NCI-H2171 treated with DMSO at 0.1 percent for 48 hours (cell line): ENCODE measurements around the gene LTBP1.
"Not testable (repeated sequence)": the region's sequence is repeated elsewhere in the genome, so short reads cannot be mapped to it uniquely, and the experiment has no call there.

Experiments
- DNase-seq: peaks from one replicate; lab custom pipeline; 2025; lab: John Stamatoyannopoulos, UW

The LTBP1 gene

DNA sequence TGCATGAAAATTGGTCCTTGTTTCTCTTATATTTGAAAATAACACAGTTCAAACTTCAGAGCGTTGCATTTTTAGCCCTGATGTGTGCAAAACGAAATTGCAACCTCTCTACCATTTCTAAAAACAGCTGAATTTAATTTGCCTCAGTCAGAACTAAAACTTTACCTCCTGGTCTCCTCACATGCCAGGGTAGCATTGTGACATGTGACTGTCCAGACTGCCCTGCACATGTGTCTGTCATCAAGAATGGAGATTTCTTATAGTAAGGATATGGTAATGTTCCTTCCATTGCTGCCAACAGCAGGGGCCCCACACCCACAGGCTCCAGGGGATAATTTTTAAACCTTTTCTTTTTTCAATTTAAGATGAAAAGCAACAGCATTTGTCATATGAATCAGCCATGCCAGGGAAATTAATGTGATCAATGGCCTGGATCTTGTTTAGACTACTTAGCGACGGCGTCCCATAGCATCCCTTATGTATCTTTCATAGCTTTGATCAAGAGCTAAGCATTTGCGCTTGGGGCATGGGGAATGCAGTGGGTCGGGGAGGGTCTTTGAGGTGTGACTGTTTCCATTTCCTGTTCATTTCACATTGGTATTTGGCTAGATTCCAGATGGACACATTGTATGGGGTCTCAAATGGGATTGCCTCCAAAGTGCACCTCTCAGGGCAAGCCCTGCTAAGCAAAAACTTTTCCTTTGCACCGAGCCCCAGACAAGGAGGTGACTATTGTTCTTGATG is 437.3 kb downstream of the LTBP1 start:
- DNase-seq, result no peak

DNA sequence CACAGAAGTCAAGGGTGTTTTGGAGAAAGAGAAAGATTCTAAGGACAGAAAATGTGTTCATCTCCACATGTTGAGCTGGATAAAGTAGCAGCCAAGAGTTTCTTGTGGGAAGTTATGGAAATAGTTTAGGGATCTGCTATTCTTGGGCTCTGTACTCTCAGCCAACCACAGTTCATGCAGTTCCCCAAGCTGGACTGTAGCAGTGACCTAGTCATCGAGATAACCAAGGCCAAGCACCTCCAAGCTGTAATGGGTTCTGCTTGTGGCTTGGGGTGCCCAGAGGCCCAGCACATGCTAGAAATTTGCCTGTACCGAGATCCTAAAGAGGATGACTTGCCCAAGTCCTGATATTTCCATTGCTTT is 437.8 kb downstream of the LTBP1 start:
- no peak for DNase-seq

DNA sequence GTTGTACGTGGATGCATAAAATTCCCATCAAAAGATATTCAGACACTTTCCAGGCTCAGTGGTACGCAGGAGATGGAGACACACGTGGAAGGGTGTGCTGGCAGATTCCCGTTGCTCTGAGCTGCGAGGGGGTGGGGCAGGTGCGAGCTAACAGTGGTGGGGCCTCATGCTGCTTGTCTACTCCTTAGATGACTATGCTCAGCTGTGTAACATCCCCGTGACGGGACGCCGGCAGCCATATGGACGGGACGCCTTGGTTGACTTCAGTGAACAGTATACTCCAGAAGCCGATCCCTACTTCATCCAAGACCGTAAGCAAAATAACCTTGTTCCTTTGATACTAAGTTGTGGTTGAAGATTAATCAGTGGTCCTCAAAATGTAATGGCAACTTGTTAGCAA is 442.2 kb downstream of the LTBP1 start:
- DNase-seq, result no peak

DNA sequence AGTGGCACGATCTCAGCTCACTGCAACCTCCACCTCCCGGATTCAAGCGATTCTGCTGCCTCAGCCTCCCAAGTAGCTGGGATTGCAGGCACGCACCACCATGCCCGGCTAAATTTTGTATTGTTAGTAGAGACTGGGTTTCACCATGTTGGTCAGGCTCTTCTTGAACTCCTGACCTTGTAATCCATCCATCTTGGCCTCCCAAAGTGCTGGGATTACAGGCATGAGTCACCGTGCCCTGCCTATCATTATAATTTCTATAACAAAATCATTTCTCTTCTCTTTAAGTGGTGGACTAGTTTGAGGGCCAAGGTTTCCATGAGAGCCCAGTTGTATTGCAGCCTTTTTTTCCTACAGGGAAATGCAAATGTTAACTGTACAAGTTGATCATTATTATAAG is 442.9 kb downstream of the LTBP1 start:
- not testable (repeated sequence) for DNase-seq

DNA sequence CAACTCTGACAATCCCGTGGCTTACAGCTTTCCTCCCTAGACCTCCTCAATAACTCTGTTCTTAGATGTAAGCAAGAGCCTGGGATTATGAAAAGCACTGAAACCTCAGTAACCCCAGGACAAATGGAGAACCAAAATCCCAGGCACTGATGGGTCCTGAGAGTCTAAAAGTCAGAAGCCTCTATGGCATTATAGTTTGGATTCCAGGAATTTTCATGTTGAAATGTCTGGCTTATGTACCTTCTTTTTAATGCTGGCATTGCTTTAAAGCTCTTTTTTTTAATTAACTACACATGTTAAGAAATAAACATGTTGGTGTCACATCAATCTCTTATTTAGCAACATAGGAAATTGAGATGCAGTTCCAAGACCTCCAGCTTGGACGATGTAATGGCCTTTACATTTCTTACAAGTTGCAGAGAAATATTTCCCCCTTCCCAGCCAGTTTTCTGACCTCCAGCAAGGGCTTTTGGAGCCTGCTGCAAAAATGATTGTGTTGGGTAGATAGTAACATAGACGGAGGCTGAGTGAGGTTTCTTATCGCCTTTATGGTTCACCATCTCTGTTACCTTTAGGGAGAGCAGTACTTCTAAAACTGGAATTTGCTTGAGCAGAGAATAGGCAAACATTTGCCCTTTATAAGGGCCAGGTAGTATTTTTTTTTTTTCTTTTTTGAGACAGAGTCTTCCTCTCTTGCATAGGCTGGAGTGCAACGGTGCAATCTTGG is 444.9 kb downstream of the LTBP1 start:
- DNase-seq, result no peak

DNA sequence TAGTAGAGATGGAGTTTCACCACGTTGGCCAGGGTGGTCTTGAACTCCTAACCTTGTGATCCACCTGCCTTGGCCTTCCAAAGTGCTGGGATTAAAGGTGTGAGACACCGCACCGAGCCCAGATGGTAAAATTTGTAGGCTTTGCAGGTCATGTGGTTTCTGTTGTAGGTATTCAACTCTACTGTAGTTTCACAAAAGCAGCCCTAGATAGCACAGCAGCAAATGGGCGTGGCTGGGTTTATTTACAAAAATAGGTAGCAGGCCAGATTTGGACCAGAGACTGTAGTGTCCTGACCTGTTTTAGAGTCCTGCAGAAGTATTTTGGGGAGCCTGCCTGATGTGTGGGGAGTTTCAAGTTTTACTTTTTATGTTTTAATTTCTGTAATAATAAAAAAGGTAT is 445.6 kb downstream of the LTBP1 start:
- no peak for DNase-seq

DNA sequence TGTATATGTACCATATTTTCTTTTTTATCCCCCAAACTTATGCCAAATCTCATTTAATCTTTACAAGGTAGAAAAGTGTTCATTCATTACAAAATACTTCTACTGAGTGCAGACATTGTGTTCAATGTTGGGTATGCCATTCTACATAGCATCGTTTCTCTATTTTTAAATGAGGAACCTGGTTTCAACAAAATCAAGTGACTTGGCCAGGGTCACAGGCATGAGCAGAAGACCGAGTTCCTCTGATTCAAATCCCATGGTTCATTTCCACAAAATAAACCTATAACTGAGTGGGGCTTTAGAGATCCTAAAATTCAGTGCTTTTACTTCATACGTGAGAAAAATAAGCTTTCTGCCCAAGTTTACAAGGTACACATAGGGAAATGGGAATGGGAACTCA is 448.3 kb downstream of the LTBP1 start:
- DNase-seq, result no peak

DNA sequence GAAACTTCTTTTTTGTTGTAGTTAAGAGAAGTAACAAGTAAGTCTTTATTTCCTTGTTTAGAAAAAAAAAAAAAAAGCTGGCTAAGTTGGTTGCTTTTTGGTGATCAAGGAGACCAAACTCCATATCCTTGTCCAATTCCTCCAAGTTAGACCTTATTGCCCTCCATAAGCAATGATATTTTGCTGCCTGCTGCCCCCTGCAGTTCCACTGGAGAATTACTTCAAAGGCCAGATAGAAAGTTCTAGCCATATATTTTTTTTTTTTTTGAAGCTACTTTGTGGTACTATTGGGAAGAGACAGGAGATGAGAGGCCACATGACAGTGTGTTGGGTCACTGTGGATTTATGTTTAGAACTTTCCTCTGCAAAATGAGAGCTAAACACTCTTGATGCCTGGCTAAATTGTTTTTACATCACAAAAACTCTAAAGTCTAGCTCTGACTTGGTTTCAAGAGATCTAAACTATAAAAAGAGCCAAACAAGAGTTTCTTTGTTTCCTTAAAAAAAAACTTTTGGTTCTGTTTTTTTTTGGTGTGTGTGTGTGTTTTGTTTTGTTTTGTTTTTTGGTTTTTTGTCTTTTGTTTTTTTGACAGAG is 449.0 kb downstream of the LTBP1 start:
- DNase-seq, result peak; percentile 32

DNA sequence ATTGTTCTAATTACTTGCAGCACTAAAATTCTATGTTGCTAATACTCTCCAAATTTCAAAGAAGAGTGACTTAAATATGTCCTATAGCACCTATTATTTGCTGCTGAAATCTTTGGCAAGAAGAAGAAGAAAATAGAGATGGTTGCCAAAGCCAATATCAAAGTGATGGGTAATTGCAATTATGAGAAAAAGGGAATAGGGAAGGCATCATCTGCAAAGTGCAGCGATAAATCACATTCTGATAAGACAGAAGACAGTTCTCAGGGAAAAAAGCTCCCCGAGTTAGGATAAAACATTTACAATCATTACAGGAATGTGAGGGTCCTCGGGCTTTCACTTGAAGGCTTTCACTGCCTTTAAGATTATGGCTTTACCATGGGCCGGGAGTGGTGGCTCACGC is 457.6 kb downstream of the LTBP1 start:
- DNase-seq, result no peak

DNA sequence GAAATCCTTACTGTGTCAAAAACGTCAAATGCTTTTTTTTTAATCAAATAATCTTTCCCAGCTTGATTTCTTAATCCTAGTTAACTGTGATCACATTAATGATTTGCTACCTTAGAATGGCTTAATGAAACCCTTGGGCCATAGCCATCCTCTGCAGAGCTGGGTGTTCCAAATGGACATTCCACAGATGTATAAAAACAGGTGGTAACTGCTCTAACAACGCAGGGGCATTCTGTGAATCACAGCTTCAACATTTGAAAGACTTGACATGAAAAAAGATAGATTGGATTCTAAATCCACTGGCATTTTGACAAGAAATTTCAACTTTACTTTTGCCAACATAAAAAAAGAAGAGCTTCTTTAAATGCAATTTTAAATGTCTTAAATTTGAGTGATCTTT is 459.9 kb downstream of the LTBP1 start:
- no peak for DNase-seq

DNA sequence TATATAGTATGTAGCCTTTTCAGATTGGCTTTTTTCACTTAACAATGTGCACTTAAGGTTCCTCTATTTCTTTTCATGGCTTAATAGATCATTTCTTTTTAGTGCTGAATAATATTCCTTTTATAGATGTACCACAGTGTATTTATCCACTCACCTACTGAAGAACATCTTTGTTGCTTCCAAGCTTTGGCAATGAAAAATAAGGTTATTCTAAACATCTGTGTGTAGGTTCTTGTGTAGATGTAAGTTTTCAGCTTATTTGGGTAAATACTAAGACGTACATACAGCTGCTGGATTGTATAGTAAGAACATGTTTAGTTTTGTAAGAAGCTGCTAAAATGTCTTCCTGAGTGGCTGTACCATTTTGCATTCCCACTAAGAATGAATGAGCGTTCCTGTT is 461.4 kb downstream of the LTBP1 start:
- no peak for DNase-seq

DNA sequence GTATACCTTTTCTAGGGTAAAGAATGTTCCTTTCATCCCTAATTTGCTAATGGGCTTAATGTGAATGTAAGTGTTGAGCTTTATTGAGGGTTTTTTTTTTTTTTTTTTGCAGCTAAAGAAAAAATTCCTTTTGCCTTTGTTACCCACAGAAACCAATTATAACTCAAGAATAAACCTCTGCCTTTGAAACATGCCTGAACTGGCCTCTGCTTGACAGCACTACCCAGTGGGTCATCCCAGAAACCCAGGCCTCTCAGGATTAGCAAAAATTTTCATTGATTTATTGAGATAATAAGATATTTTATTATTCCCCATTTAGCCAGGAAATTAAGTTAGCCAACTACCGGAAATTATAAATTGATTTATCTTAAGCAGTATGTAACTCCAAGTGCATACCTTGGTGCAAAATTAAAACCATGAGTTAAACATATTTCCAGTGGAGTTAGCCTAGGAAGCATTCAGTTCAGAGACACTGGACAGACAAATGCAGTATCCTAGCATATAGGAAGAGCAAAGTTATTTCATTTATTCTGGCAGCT is 462.7 kb downstream of the LTBP1 start:
- no peak for DNase-seq

DNA sequence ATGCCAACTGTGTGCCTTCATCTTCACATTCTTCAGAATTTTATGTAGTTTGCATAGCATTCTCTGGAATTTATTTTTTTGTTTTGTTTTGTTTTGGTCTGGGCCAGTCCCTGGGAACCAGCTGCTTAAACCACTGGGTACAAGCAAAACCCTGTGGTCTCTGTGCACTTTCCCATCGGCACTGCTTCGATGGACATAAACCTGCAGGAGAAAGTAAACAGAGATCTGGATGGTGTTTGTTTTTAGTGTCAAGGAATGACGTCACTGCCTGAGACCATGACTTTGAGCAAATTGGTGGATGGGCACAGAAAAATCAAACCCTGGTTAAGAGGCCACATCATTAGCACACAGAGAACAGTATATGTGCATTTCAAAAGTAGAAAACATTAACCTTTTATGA is 465.0 kb downstream of the LTBP1 start:
- no peak for DNase-seq

DNA sequence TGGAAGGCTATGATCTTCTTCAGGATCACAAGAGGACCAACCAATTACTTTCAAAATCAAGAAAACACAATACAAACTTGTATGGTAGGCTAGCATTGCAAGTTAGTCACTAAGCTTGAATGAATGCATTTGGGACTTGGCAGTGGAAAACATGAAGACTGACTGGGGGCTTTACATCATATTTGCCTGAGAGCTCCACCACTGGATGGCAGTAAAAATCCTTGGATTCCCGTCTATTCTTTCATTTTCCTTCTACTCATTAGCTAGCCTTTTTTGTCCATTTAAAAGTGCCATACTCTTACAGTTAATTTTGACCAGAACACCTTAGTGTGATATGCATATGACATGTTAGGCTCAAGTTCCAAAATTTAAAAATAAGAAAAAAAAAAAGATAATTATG is 466.2 kb downstream of the LTBP1 start:
- no peak for DNase-seq

DNA sequence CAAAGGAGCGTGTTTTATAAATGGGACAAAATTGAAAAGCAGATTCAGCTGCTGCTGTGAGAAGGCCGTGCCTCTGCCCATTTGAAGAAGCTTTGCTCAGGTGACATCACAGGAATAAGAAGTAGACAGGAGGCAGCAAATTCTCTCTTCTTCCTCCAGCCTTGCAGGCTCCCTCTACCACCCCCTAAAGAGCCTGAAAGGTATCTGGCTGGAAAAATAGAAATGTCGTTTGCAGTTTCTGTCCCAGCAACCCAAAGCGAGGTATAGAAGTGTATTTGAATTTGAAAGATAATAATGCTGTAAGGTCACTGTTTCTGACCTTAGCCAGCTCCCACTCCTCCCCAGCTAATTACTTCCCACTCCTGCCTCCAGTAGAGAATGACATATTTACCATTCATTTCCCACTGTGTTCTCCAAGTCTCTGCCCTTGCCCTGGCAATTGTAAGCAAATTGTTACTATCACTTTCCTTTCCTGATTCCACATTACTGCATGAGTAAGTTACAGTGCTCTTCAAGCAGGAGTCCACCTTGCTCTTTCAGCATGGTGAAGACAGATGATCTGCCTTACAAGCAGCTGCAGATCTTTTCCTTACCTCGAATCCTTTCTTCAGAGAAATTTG is 472.9 kb downstream of the LTBP1 start:
- DNase-seq, result no peak

DNA sequence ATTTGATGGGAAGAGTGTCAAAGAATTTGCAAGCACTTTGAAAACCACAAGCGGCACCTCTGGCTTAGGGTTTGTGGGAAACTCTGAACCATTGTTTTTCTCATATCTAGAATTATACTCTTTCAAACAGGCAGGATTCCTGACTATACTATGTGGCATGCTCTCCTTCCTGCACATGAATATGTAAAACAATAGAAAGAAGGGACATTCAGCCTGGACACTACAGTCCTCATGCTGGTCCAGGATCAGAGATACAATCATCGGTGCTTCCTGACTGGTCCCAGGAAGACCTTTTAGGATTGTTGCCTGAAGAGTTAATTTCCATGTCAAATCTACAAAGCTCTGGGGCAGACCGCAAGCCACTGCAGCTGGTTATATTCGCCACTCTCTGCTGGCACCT is 474.0 kb downstream of the LTBP1 start:
- no peak for DNase-seq

DNA sequence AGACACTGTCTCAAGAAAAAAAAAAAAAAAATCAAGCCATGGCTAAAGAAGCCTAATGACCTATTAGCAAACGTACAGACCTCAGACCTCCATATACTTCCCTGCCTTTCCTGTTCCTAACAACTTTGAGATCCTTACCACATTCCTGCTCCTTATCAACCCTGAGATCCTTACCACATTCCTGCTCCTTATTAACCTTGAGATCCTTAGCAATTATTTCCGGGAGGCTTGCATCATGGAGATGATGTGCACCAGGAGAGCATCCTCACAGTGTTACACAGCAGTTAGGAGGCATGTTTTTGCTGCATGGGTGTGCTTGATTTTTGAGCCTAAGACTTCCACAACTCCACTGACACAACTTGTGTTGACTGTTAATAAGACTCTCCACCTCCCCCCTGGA is 475.1 kb downstream of the LTBP1 start:
- DNase-seq, result no peak

DNA sequence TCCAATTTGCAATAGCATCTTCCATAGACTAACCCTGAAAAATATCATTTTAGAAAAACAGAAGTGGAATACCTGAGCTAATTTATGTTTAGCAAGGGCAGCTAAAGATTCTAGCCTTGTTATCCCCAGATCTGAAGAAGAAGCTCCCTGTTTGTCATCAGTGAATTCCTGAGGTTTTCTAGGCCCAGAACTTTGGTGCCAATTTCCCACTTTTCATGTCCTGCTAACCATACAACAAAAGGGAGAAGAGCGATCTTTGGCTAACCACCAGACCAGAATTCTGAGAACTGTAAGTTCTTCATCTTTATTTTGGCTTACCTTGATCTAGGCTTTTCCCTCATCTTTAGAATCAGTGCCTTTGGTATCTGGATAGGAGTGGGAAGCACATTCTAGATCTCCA is 478.4 kb downstream of the LTBP1 start:
- no peak for DNase-seq

DNA sequence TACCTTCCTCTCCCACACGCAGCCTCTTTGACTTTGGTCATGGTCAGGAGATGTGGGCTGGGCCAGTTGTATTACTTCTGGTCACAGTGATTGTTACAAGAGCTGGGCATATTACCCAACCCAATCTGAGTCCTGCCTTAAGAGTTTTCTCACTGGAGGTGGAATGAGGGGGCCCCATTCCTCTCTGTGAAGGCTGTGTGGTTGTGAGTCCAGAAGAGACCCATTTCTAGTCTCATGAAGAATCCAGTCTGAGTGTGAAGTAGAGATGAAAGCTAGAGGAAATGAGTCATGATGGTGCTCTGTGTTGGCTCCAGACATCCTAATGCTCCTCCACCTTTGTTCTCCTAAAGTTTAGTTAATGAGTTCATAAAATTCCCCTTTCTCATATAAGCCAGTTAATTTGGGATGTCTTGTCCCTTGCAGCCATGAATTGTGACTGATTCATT is 478.9 kb downstream of the LTBP1 start:
- no peak for DNase-seq

DNA sequence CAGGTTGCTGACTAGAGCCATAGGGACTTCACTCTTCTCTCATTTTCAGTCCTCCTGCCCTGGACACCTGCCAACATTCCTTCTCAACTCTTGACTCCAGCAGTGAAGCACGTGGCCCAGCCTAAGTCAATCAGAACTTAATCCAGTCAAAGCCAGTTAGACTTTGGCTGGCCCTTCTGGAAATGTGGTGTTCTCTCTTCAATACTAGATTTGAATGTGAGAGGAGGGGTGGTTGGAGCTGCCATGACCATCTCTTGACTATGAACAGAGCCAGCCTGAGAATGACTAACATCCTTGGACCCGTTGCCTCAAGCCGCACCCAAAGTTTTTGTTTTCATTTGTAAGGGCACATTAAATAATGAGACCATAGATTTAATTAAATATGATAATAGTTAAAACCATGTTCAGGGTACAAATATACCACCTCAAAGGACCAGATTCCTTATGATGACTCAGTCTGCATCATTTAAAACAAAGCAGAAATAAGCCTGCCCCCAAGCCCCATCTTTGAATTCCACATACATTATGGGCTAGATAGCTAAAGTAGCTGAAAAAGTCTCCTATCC is 480.0 kb downstream of the LTBP1 start:
- peak; percentile 68 for DNase-seq

DNA sequence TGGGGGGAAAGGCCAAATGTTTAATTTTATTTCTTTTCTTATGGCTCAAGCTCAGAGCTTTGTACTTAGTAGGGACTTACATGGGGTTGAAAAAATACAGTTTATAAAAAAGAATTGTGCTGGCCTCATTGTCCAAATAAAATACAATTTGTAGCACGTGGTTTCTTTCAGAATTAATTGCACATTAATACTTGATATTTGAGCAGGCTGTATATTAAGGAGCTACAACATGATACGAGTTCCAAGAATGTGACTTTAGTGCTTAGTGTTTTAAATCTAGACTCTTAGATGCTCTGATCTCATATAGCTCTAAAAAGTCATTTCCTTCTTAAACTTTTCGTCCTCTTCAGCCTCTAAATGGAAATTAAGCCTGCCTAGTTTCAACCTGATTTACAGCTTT is 483.3 kb downstream of the LTBP1 start:
- DNase-seq, result no peak

DNA sequence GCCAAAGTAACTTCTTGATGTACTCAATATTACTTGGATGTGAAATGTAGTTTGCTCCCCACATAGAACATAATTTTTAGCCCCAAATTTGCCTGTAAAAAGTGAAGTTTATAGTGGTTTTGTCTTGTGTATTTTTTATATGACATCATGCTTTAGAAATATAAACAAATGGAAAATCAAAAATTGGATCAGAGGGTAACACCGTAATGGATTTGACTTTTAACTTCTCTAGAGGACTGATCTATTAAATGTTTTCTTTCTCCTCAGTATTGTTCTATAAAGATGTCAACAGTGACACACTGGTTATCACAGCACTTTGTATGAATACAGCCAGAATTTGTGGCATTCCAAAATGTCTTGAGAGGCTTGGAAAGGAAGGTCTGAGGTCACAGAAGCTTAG is 484.1 kb downstream of the LTBP1 start:
- no peak for DNase-seq
